DOHH2 (cell line): ENCODE data around the gene ALDH5A1.

Experiments
- H3F3A ChIP-seq: fragments of 200-600 bp; sonication (generic), shearing (Covaris generic); 2 replicates; pipeline ENCODE4 v1.6.0; 2016; ENCODE audit warnings: antibody characterized with exemption, mild to moderate bottlenecking; ENCODE audit not compliant: control insufficient read depth, insufficient read depth
- H3K27ac ChIP-seq: fragments of 200-600 bp; sonication (generic); 2 replicates; pipeline ENCODE4 v1.5.1; 2014; ENCODE audit warnings: low read depth, mild to moderate bottlenecking, low read length, moderate library complexity
- H3K27me3 ChIP-seq: fragments of 200-600 bp; sonication (generic); 2 replicates; pipeline ENCODE4 v1.6.1; 2014; ENCODE audit warnings: mild to moderate bottlenecking, low read length, mixed read lengths; ENCODE audit not compliant: control insufficient read depth
- H3K36me3 ChIP-seq: fragments of 200-600 bp; sonication (generic); 2 replicates; pipeline ENCODE4 v1.6.1; 2014; ENCODE audit warnings: mild to moderate bottlenecking, low read length, moderate library complexity, mixed read lengths; ENCODE audit not compliant: control insufficient read depth
- H3K4me1 ChIP-seq: fragments of 200-600 bp; sonication (generic); 2 replicates; pipeline ENCODE4 v1.6.1; 2014; ENCODE audit warnings: mild to moderate bottlenecking, low read length, mixed read lengths; ENCODE audit not compliant: control insufficient read depth
- H3K4me2 ChIP-seq: fragments of 200-600 bp; sonication (generic); 2 replicates; pipeline ENCODE4 v1.6.0; 2014; ENCODE audit warnings: mild to moderate bottlenecking, low read length, moderate library complexity
- H3K4me3 ChIP-seq: fragments of 200-600 bp; sonication (generic); 2 replicates; pipeline ENCODE4 v1.5.1; 2014; ENCODE audit warnings: mild to moderate bottlenecking, low read length, mixed read lengths
- H3K79me2 ChIP-seq: fragments of 200-600 bp; sonication (generic); 2 replicates; pipeline ENCODE4 v1.6.1; 2014; ENCODE audit warnings: mild to moderate bottlenecking, low read length, mixed read lengths; ENCODE audit not compliant: control insufficient read depth
- H3K9me2 ChIP-seq: fragments of 200-600 bp; sonication (generic); replicated peaks from 2 replicates; pipeline ENCODE4 v1.6.1; 2014; ENCODE audit warnings: mild to moderate bottlenecking, low read length, mixed read lengths; ENCODE audit not compliant: control insufficient read depth
- H3K9me3 ChIP-seq: fragments of 200-600 bp; sonication (generic); 2 replicates; pipeline ENCODE4 v1.6.1; 2014; ENCODE audit warnings: antibody characterized with exemption, low read length, mixed read lengths; ENCODE audit not compliant: control insufficient read depth, insufficient read depth
- H4K20me1 ChIP-seq: fragments of 200-600 bp; sonication (generic); 2 replicates; pipeline ENCODE4 v1.6.0; 2014; ENCODE audit warnings: low read depth, mild to moderate bottlenecking, antibody characterized with exemption, low read length, moderate library complexity; ENCODE audit not compliant: control insufficient read depth, insufficient read depth
- EZH2phosphoT487 ChIP-seq: fragments of 200-600 bp; sonication (generic); IDR thresholded peaks from 2 replicates; pipeline ENCODE4 v1.6.1; 2017; ENCODE audit warnings: borderline replicate concordance, mild to moderate bottlenecking, antibody characterized with exemption, low read length, moderate library complexity, mixed read lengths
- TF ChIP-seq, protein P1 (sequence below): fragments of 200-600 bp; sonication (generic); IDR thresholded peaks from one replicate; pipeline ENCODE4 v1.5.1; 2014; ENCODE audit warnings: antibody characterized with exemption, mild to moderate bottlenecking, low read depth, low read length; ENCODE audit not compliant: poor library complexity, severe bottlenecking

Gene ALDH5A1

DNA sequence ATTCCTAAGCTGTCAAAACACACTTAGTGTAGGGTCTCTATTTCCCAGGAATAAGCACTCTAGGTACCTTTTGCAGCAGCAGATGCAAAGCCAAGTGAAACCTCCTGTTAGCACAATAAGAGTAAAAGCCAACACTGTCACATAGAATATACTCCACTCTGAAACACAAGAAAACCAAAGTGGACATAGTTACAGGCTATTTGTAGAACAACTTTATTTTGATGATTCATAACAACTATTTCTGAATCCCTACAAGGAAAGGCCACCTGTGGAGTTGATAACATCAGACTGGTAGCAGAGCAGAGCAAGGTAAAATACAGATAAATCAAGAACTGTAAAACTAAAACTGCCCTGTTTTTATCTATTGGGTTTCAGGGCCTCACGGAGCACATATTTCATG is 59.7 kb downstream of the ALDH5A1 start:
- TF ChIP-seq EZH2phosphoT487 = no peak
- TF ChIP-seq, protein P1, sequence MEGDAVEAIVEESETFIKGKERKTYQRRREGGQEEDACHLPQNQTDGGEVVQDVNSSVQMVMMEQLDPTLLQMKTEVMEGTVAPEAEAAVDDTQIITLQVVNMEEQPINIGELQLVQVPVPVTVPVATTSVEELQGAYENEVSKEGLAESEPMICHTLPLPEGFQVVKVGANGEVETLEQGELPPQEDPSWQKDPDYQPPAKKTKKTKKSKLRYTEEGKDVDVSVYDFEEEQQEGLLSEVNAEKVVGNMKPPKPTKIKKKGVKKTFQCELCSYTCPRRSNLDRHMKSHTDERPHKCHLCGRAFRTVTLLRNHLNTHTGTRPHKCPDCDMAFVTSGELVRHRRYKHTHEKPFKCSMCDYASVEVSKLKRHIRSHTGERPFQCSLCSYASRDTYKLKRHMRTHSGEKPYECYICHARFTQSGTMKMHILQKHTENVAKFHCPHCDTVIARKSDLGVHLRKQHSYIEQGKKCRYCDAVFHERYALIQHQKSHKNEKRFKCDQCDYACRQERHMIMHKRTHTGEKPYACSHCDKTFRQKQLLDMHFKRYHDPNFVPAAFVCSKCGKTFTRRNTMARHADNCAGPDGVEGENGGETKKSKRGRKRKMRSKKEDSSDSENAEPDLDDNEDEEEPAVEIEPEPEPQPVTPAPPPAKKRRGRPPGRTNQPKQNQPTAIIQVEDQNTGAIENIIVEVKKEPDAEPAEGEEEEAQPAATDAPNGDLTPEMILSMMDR = no peak
- no peaks in the 10 kb centered on the region for H3K9me3 ChIP-seq
- H3K36me3 ChIP-seq = no peaks in the 10 kb centered on the region
- H3F3A ChIP-seq = no peaks in the 10 kb centered on the region
- H3K27me3 ChIP-seq = no peaks in the 10 kb centered on the region
- no peaks in the 10 kb centered on the region for H3K9me2 ChIP-seq
- H3K27ac ChIP-seq = no peak overlapping the region
- H4K20me1 ChIP-seq = no peaks in the 10 kb centered on the region
- no peaks in the 10 kb centered on the region for H3K4me1 ChIP-seq
- H3K4me3 ChIP-seq = no peak overlapping the region
- H3K4me2 ChIP-seq = no peak overlapping the region
- no peaks in the 10 kb centered on the region for H3K79me2 ChIP-seq

DNA sequence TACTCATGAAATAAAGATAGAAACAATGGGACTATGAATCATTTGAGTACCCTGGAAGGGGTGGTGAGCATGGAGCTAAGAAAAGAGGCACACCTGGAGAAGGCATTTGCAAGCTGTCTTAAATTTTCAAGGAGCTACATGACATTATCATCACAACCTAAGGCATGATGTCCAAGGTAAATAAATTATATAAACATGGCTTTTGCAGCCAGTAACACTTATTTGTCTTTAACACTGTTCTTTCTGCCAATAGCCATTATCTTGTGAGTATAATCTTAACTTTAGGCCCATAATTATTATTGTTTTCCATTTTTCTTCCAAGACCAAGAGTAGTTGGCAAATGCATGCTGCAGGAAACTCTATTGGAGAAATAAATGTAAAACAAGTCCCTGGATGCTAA is 63.7 kb downstream of the ALDH5A1 start:
- Histone ChIP-seq H3K4me2 (no peak overlapping the region), H3K36me3 (no peaks in the 10 kb centered on the region), H3F3A (no peaks in the 10 kb centered on the region), H4K20me1 (no peaks in the 10 kb centered on the region), H3K4me1 (no peaks in the 10 kb centered on the region), H3K4me3 (no peak overlapping the region), H3K27me3 (no peaks in the 10 kb centered on the region), H3K9me3 (no peaks in the 10 kb centered on the region), H3K27ac (no peak overlapping the region), H3K9me2 (no peaks in the 10 kb centered on the region), H3K79me2 (no peaks in the 10 kb centered on the region)
- no peak for TF ChIP-seq EZH2phosphoT487
- TF ChIP-seq, protein P1 = no peak

DNA sequence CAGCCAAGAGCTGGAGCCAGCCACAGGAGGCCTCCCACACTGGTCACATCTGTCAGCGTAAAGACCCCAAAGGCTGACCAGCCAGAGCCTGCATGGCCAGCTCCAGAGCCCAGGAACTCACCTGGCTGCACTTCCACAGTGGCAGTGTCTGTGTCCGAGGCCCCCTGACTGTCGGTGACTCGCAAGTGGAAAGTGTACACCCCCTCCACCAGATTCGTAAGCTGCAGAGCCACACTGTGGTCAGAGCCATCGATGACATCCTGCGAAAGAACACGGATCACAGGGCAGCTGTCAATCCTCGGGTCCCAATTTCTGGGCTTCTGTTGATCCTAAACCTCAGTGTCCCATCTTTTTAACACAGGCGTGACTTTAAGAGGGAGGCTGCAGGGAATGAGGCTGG is 69.3 kb downstream of the ALDH5A1 start:
- Histone ChIP-seq H3K4me2 (no peak overlapping the region), H3K27me3 (no peaks in the 10 kb centered on the region), H3K27ac (no peak overlapping the region), H4K20me1 (no peaks in the 10 kb centered on the region), H3K79me2 (no peaks in the 10 kb centered on the region), H3K36me3 (no peaks in the 10 kb centered on the region), H3K9me3 (no peaks in the 10 kb centered on the region), H3K4me3 (no peak overlapping the region), H3K4me1 (no peaks in the 10 kb centered on the region), H3K9me2 (no peaks in the 10 kb centered on the region), H3F3A (no peaks in the 10 kb centered on the region)
- no peak for TF ChIP-seq EZH2phosphoT487
- TF ChIP-seq, protein P1 = no peak

DNA sequence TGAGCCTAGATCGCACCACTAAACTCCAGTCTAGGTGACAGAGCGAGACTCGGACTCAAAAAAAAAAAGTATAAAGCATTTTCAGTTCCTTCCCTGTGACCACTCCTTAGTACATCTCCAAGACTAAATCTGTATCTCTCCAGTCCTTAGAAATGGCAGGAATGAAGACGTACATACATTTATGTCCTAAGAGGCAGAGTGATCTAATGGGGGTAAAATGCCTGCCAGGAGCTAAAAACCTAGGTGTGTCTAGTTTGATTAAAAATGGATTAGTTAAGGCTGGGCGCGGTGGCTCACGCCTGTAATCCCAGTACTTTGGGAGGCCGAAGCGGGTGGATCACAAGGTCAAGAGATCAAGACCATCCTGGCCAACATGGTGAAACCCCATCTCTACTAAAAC is 70.4 kb downstream of the ALDH5A1 start:
- H3K4me3 ChIP-seq = no peak overlapping the region
- TF ChIP-seq, protein P1 = no peak
- TF ChIP-seq EZH2phosphoT487 = no peak

More for the DNA sequence above, 70.4 kb downstream of the ALDH5A1 start:
- no peaks in the 10 kb centered on the region for H3K27me3 ChIP-seq
- no peaks in the 10 kb centered on the region for H3K4me1 ChIP-seq
- H3K36me3 ChIP-seq = no peaks in the 10 kb centered on the region
- H3K79me2 ChIP-seq = no peaks in the 10 kb centered on the region
- no peaks in the 10 kb centered on the region for H3K9me2 ChIP-seq
- no peak overlapping the region for H3K27ac ChIP-seq
- no peaks in the 10 kb centered on the region for H3K9me3 ChIP-seq
- no peaks in the 10 kb centered on the region for H3F3A ChIP-seq
- no peak overlapping the region for H3K4me2 ChIP-seq
- H4K20me1 ChIP-seq = no peaks in the 10 kb centered on the region
